GM18870 (cell line): ENCODE measurements around the gene THOC6.

Source experiments
- ATAC-seq: cut with Tn5 transposase; IDR thresholded peaks from one replicate; pipeline ENCODE4 v1.9.1; 2021; ENCODE audit warnings: moderate library complexity; ENCODE audit not compliant: unreplicated experiment

THOC6 gene

DNA sequence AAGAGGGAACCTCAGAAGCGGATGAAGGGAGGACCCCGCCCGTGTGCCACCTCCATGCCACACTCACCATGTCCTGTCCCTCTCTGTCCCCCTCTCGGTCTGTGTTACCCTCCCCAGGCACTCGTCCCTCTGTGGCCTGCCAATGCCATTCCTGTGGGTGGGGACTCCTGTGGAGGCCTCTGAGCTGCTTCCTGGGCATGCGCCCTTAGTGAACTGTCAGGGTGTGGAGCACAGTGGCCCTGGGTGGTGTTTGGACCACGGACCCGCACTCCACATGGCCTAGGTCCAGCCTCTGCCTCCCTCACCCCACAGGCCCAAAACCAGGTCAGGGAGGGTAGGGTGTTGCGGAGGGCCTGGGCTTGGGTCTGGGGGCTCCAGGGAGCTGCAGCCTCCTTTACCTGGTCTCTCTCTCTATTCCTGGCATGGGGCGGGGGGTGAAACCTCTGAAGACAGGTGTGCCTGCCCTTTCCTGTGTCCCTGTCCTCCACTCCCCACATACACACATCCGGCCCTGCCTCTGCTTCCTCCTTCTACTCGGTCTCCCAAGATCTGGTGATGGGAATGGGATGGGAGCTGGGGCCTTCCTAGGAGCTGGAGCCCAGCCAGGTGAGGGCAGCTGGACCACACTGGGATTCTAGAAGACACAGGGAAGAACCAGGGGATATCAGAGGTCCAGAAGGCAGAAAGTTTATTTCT, 32.1 kb upstream of the THOC6 start:
- no peak for ATAC-seq

DNA sequence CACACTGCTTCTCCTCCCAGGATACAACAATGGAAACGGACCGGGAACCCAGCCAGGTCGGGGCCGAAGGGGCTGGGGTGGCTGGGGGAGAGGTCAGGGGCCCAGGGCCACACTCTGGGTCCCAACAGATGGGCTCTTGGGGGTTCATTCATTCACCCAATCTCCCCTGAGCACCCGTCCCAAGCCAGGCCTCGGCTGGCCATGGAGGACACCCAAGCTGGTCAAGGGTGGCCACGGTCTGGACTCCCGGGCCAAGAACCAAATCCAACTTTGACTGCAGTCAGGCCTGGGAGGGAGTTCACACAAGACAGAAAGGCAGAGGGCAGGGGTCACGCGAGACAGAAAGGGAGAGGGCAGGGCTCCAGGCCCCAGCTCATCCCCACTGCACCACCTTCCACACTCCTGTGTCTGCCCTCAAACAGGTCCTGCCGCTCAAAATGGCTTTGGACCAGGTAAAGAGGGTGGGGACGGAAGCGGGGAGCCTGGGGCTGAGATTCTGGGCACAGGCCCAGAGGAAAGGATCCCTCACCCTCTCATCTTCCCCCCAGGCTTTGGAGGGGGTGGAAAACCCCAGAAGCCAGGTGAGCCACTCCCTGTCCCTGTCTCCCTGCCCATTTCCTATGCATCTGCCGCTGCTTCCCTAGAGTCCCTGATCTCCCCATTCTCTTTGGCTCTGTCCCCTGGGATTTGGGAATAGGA, 31.3 kb upstream of the THOC6 start:
- ATAC-seq, result no peak

DNA sequence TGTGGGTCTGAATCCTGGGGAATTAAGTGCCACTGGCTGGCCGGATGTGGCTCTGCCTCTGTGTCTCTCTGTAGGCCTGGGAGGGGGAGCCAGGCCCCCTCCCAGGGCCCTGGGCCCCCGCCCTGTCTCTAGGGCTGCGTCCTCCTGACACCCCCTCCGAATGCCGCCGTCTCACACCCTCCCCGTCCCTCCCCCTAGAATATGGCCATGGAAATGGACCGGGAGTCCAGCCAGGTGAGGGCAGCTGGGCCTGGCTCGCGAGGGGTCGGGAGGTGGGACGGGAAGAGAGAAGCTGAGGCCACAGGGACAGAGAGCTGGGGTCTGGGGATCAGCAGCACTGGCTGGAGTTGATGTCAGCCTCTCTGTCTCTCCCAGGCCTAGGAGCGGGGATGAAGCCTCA, 27.5 kb upstream of the THOC6 start:
- ATAC-seq, result no peak

DNA sequence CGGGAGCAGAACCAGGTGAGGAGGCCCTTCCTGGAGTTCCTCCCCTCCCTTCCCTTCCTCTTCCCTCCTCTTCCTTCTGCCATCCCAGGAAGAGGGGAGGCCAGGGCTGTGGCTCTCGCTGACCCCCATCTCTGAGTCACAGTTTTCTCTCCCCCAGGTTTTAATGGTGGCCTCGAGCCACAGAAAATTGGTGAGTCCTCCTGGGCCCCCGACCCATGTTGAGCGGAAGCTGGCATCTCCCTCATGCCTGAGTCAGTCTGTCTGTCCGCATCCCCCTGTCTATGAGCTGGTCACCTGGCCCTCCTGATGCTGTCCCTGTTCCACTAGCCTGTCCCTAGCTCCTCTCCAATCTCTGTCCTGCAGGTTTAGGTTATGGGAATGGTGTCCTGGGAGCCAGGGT, 23.9 kb upstream of the THOC6 start:
- no peak for ATAC-seq

DNA sequence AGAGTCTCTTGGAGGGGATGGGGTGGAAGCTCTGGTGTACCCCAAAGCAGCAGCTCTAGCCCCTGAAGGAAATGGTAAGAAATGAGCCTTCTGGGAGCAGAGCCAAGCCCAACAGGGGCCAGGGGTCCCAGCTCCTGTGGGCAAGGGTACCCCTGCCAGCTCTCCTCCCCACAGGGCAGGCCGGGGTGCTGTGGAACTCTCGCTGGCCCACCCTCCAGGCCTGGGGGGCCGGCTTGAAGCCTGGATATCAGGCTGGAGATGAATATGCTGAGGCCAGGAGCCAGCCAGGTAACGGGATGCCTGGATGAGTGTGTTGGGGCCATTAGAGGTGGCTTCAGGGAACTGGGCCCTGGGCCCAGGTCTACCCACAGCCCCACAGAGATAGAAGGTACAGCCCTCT, 23.3 kb upstream of the THOC6 start:
- no peak for ATAC-seq

DNA sequence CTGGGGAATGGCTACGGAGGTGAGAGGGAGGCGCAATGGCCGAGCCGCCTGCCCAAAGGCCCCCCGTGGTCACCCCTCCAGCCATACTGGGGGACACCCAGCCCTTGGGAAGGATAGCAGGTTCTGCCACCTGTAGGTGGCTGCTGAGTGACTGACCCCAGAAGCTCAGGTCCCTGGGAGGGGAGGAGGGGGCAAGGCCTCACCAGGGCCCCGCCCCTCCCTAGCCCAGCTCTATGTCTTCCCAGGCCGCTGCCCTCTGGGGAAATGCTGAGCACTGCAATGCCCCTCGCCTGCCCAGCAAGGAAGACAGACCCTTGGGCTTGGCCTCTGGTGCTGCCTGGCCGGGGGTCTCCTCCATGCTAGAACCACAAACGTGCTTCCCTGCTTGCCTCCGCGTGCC, 22.5 kb upstream of the THOC6 start:
- no peak for ATAC-seq

DNA sequence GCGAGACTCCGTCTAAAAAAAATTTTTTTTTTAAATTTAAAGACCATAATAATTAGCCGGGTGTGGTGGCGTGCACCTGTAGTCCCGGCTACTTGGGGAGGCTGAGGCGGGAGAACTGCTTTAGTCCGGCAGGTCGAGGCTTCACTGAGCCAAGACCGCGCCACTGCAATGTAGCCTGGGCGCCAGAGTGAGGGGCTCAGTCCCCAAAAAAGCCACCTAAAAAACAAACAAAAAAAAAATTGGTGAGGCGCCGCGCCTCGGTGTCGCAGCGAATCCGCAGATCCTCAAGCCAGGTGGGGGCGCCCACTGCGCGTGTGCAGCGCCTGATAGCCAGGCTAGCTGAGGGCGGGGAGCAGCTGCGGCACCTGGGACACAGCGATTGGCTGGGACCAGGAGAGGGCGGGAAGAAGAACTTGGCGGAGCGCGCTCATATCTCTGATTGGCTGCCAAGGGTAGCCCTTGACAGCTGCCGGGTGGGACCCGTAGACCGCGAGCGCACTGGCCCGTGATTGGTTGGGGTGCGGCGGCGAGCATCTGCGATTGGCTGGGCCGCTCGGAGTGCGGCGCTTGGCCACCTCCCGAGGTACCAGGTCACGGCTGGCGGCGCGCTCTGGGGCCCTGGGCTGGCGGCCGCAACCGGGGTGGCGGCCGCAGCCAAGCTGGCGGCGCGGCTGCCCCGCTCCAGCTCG, 20.1 kb upstream of the THOC6 start:
- ATAC-seq, result peak; percentile 94

DNA sequence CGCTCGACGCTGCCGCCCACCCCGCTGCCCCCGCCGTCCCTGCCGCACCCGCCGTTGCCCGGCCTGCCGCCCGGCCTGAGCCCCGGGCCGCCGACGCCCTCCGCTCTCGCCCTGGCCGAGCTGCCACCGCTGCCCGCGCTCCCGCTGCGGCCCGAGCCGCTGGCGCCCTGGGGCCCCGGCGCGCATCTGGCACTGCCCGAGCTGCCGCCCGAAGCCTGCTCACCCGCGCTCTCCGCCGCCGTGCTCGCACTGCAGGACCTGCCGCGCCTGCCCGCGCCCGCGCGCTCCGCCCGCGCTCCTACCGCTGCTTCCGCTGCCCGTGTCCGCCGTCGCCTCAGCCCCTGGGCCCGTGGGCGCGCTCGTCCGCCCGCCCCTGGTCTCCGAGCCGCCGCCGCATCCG, 19.5 kb upstream of the THOC6 start:
- no peak for ATAC-seq

DNA sequence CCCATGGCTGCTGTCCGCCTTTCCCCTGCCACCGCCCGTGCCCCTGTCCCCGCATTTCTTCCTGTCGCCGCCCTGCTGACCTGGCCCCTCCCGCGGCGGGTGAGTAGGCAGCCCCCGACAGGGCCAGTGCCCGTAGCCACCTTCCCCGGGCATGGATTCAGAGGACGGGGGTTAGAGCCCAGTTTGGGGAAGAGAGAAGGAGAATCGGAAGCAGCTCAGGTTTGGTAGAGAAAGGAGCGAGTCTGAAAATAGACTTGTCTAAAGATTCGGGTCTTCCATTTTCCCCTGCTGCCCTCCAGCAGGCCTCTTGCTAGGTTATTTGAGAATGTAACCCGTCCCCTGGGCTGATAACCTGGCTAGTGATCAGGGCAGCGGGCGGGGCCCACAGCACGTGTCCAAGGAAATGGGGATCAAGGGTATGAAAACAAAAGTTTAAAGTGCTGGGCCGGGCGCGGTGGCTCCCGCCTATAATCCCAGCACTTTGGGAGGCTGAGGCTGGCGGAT, 19.0 kb upstream of the THOC6 start:
- ATAC-seq, result no peak

DNA sequence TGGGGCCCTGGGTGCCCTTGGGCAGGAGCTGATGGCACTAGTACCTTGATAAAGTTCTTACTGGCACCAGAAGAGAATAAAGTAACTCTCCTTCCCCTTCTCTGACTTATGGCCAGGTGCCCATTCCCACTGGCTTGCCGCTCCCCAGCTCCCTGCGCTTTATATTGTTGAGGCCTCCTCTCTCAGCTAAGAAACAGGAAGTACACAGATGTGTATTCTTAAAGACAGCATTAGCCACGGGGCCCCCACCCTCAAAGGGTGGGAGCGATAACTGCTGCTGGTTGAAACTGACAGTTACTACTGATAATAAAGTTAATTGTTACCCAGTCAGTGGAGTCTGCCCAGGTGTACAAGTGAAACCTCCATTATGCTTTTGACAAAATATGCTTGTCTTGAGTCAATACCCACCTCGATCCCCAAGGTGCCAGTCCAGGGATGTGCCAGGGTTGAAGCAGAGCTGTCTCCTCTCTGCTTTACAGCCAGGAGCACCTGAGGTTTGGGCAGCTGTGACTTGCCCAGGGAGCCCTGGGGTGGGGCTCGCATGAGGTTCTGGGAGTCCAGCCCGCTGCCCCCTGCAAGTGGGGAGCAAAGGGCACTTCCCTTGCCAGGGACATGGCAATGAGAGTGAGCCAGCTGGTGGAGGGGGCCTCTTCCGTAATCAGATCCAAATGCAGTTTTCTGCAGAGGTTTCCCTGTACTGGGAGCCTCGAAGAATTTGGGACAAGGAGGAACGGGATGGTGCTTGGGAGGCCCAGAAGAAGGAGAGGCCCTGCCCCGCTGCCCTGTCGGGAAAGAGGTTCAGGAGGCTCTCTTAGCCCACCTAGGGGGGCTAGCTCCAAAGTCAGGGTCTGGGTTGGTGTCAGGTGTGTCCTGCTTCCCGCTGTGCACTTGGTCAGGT, 16.5 kb upstream of the THOC6 start:
- ATAC-seq, result no peak

DNA sequence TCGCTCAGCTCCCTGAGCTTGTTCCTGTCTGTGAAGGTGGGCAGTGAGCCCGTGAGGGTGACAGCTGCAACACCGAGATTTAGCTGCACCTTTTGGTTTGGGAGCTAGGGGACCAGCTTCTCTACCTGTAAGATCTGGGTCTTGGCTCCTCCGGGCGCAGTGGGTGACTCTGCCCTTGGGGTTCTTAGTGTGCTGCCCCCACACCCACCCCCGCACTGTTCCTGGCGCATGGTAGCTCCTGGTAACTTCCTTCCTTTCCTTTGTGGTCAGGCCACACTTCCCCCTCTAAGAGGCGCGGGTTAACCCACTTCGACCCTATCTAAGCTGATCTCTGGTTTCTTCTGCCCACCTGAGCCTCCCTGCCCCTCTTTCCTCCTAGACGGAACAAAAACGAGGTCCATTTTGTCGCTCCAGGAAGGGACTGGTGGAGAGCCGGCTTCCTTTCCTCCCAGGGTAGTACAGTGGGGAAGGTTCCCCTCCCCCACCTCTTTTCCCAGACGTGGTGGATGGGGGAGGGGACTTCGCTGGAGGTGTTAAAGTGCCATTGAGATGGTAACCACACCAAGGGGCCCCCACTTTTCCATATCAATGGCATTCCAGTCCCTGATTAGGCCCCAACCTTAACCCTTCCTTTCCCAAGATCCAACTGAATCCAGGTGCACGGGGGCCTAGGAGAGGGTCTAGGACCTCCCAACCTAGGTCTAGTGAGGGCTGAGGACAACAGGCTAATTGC, 15.7 kb upstream of the THOC6 start:
- ATAC-seq, result no peak

DNA sequence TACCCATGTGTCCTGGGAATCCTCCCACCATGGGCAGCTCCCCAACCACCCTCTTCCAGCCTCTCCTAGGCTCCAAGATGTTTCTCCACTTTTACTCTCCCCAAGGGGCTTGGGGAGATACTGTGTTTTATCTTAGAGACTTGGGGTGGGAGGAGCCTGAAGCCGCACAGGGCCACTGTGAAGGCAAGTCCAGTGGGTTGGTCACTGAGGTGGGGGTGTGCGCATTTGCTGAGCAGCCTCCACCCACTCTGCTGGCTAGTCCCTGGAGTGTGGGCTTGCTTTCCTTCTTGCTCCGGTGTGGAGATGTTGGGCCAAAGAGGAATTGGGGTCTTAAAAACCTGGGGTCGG, 15.2 kb upstream of the THOC6 start:
- ATAC-seq, result no peak

DNA sequence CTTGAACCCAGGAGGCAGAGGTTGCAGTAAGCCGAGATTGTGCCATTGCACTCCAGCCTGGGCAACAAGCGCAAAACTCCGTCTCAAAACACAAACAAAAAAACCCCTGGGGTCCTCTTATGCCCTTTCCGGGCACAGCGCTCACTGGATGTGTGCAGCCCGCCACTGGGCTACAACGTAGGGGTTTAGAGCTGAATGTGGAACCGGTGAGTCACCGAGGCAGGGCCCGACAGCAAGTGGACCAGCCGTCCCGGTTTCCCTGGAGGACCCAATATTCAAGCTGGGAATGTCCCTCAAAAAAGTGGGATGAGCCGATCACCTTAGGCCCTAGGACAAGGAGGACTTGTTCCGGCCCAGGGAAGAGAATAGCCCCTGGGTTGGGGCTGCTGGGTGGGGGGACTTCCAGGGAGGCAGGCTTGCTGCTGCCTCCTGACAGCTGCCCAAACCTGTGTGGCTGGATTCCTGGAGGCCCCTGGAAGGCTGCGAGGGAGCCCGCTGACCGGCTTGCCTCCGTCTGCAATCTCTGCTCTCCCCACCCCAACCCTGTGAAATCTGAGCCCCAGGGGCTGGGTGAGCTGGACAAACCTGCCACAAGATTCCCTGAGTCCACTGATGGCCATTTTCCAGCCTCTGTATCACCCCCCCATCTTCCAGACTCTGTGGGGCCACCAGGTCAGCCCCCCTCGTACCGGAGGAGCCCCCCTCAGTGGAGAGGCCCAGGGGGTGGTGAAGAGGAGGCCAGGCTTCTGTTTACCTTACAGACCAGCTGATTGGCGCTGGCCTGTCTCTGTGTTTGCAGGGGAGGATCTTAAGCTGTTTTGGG, 14.1 kb upstream of the THOC6 start:
- ATAC-seq, result no peak

DNA sequence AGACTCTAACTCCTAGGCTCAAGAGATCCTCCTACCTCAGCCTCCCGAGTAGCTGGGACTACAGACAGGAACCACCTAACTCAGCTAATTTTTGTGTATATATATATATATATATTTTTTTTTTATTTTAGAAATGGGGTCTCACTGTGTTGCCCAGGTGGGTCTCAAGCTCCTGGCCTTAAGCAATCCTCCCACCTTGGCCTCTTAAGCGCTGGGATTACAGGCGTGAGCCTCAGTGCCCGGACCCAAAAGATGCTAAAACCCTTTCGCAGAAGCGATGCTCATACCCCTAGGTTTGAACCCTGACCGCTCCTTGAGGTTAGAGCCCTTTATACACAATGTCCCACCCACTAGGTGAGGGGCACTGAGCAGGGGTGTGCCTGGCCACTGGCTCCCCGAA, 13.3 kb upstream of the THOC6 start:
- ATAC-seq, result no peak

DNA sequence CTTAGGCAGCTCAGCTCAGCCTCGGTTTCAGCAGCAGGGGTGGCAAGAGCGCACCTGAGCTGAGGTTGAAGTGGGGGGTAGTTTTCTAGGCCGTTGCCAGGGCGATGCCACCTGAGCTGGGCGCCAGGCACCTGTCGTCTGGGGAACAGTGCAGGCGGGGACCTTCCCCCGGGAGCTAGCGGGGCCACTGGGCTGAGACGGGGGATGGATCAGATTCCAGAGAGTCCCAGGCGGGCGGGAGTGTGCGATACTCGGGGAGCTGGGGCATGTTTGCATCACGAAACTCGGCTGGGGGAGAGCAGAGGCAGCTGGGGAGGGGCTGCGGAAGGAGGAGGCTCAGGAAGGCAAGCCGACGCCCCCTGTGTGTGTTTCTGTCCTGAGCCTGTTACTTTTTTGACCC, 11.6 kb upstream of the THOC6 start:
- no peak for ATAC-seq

DNA sequence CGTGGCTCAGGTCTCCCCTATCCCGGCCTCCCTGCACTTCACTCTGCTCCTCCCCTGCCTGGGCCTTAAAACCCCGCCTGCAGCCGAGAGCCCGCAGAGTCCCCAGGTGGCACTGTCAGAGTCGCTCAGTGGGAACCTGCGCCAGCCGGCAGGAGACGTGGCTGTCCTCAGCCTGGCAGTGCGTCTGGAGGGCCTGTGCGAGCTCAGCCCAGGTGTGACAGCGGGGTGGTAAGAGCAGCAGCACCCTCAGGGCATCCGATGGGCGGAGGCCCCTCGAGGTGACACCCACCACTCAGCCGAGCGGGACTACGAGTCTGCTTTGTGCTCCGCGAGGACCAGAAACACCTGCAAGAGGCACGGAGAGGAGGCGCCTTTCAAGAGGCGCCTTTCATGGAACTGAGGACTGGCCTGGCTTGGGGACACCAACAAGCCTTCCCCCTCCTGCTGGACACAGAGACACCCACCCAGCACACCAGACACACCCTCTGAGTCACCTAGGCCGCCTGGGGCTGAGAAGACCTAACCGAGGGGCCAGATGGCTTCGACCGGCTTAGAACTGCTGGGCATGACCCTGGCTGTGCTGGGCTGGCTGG, 10.9 kb upstream of the THOC6 start, which contains the start of gene CLDN9:
Gene CLDN9 (plus strand): TSS at position 96 of the 593 bp plus-strand sequence. CDS start 440 bp downstream, at position 536.
- no peak for ATAC-seq

DNA sequence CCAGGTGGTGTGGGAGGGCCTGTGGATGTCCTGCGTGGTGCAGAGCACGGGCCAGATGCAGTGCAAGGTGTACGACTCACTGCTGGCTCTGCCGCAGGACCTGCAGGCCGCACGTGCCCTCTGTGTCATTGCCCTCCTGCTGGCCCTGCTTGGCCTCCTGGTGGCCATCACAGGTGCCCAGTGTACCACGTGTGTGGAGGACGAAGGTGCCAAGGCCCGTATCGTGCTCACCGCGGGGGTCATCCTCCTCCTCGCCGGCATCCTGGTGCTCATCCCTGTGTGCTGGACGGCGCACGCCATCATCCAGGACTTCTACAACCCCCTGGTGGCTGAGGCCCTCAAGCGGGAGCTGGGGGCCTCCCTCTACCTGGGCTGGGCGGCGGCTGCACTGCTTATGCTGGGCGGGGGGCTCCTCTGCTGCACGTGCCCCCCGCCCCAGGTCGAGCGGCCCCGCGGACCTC, 10.3 kb upstream of the THOC6 start:
- no peak for ATAC-seq

DNA sequence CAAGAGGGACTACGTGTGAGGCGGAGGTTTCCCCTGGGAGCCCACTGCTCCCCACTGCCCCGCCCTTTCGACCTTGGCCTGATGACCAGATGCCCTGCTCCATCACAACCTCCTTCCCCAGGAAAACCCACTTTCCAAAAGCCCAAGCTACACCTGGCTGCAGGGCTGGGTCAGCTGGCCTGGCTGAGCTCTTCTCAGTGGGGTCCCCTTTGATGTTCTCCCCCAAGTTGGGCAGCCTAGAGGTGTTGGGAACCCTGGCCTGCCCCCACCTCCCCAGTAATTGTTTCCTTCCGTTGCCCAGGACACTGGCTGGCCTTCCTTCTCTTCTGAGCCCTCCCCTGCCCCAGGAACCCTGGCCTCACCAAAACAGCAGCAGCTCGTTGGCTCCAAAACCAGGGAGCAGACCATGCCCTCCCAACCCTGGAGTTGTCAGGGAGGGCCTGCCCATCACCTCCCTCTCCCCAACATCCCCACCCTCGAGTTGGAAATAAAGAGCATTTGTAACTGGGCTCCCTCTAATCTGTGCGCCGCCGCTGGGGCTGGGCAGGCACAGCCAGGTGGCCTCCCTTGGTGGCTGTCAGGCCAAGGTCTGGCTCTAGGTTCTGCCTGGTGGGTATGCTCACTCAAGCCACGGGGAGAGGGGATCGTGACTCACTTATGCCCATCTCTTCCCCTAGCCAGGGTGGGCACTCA, 9.7 kb upstream of the THOC6 start:
- no peak for ATAC-seq
